HS-27A (cell line): ENCODE data around the gene PCNT.
"Not testable (repeated sequence)": the region's sequence is repeated elsewhere in the genome, so short reads cannot be mapped to it uniquely, and the experiment has no call there.

Experiments used
- DNase-seq: peaks from one replicate; pipeline ENCODE4 v3.0.0-alpha.2; 2012; ENCODE audit warnings: low read depth, missing footprints

PCNT gene

DNA sequence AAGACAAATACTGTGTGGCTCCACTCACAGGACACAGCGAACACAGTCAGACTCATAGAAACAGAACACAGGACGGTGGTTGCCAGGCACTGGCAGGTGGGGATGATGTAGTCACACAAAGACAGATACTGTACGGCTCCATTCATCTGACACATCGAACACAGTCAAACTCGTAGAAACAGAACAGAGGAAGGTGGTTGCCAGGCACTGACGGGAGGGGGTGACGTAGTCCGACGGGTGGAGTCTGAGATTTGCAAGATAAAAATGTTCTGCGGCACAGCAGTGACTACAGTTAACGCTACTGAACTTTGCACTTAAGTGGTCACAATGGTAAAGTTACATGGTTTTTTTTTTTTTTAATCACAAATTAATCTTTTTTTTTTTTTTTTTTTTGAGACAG, 19.0 kb upstream of the PCNT start:
- no peak for DNase-seq

DNA sequence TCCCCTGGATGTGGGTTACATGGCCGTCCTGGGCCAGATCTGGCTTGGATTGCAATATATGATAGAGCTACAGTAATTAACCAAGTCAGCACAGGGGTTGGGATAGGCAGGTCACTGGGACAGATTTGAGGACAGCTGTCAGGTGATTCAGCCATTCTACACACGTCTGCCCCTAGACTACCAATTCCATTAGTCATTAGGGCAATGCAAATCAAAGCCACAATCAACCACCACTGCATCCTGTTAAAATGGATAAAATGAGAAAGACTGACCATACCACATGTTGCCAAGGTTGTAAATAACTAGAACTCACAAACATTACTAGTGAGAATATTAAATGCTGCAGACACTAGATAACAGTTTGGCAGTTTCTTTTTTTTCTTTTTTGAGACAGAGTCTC, 16.3 kb upstream of the PCNT start:
- no peak for DNase-seq

GRCh38 chr21:46308431-46308830, 15.5 kb upstream of the PCNT start:
- no peak for DNase-seq

DNA sequence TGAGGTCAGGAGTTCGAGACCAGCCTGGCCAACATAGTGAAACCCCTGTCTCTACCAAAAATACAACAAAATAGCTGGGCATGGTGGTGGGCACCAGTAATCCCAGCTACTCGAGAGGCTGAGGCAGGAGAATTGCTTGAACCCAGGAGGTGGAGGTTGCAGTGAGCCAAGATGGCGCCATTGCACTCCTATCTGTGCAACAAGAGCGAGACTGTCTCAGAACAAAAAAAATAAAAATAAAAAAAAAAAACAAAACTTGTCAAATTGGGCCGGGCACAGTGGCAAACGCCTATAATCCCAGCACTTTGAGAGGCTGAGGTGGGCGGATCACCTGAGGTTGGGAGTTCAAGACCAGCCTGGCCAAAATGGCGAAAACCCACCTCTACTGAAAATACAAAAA, 13.7 kb upstream of the PCNT start:
- DNase-seq: not testable (repeated sequence)

- DNase-seq: no peak
Measured at GRCh38 chr21:46311568-46311967, 12.4 kb upstream of the PCNT start.

- no peak for DNase-seq
Measured at GRCh38 chr21:46312949-46313348, 11.0 kb upstream of the PCNT start.

DNA sequence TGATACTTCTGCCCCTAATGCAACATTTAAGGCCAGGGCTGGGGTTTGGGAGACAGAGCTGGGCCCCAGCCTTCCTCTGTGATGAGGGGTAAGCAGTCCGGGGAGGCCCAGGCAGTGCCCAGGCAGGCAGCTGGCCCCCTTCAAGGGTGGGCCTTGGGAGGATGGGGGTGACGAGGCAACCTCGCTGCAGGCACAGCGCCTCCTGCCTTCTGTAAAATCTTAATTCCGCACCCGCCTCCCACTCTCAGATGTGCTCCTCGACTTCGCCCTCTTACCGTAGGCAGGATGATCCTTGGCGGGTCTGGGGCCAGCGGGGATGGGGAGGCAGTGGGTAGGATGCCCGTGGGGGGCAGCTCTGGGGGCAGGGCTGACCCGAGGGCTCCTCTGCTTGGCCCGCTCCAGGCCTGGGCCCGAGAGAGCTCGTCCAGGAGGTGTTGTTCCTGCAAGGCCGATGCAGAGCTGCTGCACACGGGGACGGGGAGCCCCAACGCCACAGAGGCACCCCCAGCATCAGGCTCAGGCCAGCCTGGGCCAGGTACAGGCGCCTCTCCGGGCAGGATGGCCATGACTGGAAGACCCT, 9.4 kb upstream of the PCNT start:
- no peak for DNase-seq

- no peak for DNase-seq
Measured at GRCh38 chr21:46316708-46317324, 7.1 kb upstream of the PCNT start.

DNA sequence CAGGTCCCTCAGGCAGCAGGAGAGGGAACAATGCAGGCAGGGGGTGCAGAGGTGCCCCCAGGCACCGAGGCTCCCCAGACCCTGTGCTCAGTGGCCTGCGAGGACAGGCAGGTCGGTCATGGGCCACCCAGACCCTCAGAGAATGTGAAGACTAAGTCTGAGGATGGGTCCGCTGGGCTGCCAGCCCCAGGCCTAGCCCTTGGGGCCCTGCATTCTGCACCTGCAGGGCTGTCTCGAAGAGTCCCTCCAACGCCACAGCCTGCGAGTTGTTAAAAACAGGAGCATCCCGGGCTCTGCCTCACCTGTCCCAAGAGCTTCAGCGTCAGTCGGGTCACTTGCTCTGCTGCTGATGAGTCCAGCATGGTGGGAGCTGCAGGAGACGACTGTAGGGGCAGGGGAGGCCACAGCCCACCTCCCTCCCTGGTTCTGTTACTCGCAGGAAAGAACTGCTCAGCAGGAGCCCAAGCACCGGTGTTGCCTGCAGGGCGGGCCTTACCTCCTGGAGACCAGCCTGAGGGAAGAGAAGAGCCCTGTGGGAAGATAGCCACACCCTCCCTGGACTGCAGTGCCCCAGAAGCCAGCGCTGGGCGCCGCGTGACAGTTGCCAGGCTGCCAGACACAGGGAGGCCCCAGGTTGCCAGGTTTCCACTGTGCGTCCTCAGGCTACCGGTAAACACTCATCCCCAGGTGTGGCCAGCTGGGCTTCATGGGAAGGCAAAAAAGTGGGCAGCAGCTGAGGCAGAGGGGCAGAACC, 6.1 kb upstream of the PCNT start:
- no peak for DNase-seq

GRCh38 chr21:46318464-46318845, 5.5 kb upstream of the PCNT start:
- DNase-seq: no peak

- no peak for DNase-seq
Measured at GRCh38 chr21:46319186-46319585, 4.8 kb upstream of the PCNT start.

- no peak for DNase-seq
Measured at GRCh38 chr21:46320331-46320801, 3.6 kb upstream of the PCNT start.

- no peak for DNase-seq
Measured at GRCh38 chr21:46322351-46323226, 1.4 kb upstream of the PCNT start.

DNA sequence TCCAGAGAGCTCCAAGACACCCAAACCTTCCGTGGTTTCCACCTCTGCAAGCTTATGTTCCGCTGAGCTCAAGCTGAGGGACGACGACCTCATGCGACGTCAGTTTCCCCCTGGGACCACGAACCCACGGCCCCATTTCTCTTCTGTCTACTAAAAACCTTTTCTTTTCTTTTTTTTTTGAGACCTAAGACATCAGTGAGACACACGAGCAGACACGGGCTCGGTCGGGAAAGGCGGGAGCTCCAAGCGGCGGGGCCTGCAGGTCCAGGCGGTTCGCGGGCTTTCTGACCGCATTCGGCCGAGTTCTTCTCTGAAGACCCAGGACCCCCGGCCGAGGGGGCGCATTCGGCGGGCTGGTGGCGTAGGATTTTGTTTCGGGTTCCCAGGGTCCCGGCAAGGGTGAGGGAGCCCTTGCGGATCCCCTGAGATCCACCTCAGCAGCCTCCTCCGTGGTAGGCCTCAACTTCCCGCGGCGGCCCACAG, 688 bp upstream of the PCNT start:
- no peak for DNase-seq

DNA sequence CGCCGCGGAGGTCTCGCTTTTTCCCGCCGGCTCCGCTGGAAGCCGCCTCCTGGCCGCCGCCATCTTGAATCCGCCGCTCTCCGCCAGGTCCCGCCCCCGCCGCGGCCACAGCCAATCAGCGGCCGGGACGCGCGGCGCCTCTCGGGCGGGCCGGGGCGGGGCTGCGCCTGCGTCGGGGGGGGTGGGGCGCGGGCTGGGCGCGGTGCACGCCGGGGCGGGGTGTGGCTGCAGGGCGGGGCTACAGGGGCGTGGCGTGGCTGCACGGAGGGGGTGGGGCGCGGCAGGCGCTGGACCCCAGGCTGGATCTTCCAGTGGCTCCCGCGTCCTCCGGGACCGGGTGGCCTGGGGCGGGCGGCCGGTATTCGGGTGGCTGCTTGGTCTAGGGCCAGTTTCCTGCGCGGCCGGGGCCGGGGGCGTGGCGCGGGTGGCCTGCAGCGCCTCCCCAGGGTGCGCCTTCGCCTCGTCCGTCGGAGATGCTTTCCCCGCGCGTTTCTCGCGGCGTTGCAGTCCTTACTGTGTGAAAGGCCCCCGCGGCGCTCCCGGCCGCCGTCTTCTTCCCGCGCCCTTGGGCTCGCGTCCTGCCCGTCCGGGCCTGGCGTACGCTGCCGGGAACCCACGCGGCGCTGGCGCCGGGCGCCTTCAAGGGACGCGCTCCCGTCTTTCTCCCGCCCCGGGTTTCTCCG, 575 bp downstream of the PCNT start:
- DNase-seq: peak; percentile 53

DNA sequence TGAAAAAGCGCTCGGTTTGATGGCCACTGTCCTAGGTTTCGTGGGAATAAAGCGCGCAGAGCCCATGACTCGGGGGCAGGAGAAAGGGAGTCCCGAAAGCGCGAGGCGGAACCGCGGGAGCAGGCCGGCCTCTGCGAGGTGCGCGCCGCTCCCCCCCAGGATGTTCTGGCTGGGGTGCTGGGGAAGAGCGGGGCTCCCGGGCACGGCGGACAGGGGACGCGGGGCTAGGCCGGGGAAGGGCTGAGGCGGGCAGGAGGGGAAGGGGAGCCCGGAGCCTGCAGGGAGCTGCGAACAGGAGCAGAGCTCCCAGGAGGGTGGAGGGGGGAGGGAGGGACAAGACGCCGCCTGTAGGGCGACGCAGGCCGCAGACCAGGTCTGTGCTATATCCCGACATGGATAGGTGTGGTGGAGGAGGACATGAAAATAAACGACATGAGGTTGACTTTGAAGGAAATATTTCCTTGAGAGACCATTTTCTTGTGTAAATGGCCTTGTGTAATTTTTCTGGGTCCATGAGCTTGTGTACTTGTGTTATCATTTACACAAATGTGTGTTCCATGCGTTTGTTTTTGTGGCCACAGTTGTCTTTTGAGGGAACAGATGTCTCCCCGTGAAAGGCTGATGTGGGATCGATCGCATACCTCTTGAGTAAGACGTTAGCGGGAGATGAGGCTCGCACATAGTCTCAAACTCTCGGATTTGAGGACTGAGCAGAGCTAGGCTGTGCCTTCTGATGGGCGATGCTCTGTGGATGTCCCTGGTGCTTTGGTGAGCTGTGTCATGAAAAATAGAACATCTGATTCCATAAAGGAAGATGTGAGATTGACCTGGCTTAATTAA, 1.3 kb downstream of the PCNT start:
- DNase-seq: peak; percentile 29

DNA sequence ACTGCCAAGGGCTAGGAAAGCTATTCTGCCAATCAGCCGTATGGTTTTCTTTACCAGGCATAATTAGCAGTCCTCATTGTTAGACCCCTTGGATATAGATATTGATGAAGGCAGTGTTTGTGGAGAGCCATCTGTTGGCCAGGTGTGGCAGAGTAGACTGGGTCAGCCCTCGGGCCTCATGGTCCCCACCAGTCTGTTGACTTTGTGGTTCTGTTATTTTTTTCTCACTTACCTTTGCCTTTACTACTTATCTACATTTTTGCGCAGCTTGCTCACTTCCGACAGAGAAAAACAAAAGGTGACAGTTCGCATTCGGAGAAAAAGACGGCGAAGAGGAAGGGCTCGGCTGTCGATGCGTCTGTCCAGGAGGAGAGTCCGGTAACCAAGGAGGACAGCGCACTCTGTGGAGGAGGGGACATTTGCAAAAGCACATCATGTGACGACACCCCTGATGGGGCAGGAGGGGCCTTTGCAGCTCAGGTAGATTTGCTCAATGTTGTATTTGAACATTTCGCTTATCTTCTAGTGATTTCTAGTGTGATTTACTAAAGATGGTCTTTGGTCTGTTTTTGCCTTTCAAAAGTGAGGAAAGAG, 2.3 kb downstream of the PCNT start:
- DNase-seq: no peak

- no peak for DNase-seq
Measured at GRCh38 chr21:46327711-46328110, 3.8 kb downstream of the PCNT start.

- no peak for DNase-seq
Measured at GRCh38 chr21:46328151-46328550, 4.2 kb downstream of the PCNT start.

GRCh38 chr21:46329796-46330195, 5.8 kb downstream of the PCNT start:
- DNase-seq: no peak
